GM12801 (cell line): ENCODE data around the gene OPHN1.

Source experiments
- CTCF ChIP-seq: IDR thresholded peaks from one replicate; pipeline ENCODE4 v1.5.1; 2011; ENCODE audit warnings: control low read depth; ENCODE audit not compliant: insufficient read length; ENCODE audit errors: extremely low read depth

OPHN1 gene

GRCh38 chrX:68383540-68383939, 49.8 kb downstream of the OPHN1 start:
- no peak for TF ChIP-seq CTCF

DNA sequence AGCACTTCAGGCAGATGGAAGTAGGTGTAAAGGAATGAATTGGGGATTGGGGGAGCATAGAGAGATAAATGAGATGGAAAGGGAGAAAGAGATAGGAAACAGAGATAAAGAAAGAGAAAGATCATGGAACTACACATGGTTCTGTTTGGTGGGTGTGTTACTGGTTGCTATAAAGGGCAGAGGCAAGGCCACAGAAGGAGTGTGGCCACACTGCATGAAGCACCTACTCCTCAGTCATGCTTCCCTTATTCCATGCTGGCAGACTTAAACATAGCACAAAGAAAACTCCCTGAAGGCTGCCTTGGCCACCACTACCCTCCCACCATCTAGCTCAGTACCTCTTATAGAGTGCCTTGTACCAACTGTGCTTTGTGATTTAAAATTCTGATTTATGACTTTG, 56.9 kb downstream of the OPHN1 start:
- no peak for TF ChIP-seq CTCF

- no peak for TF ChIP-seq CTCF
Observed at GRCh38 chrX:68375803-68376202, 57.5 kb downstream of the OPHN1 start.

GRCh38 chrX:68372665-68373064, 60.6 kb downstream of the OPHN1 start:
- TF ChIP-seq CTCF = no peak

DNA sequence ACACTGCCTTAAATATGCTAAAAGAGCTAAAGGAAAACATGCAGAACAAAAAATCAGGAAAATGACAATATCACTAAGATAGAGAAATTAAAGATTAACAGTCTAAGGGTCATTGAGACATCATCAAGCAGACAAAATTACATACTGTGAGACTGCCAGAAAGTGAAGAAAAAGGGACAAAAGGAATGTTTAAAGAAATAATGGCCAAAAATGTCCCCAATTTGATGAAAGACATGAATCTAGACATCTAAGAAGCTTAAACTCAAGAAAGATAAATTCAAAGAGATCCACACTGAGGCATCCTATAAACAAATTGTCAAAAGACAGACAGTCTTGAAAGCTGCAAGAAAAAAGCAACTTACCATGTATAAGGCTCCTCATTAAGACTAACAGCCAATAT, 63.7 kb downstream of the OPHN1 start:
- no peak for TF ChIP-seq CTCF

GRCh38 chrX:68365341-68365740, 68.0 kb downstream of the OPHN1 start:
- TF ChIP-seq CTCF = no peak

- TF ChIP-seq CTCF = no peak
Observed at GRCh38 chrX:68363984-68364383, 69.3 kb downstream of the OPHN1 start.

- no peak for TF ChIP-seq CTCF
Observed at GRCh38 chrX:68358679-68359078, 74.6 kb downstream of the OPHN1 start.
